HEK293T (cell line): ENCODE data around the gene DAPP1.
A peak's percentile ranks its signal among the peaks of the same experiment; 100 is the strongest.

Source experiments
- CTCF ChIA-PET: fragments of 350-600 bp; formaldehyde crosslinking; extraction: SDS; loops from one replicate; lab custom pipeline; 2021; ENCODE audit warnings: antibody characterized with exemption, inconsistent platforms; lab: Yijun Ruan, JAX
- POLR2A ChIA-PET: fragments of 350-600 bp; formaldehyde crosslinking; extraction: SDS; loops from one replicate; lab custom pipeline; 2020; ENCODE audit warnings: antibody characterized with exemption, inconsistent platforms; lab: Yijun Ruan, JAX
- DNase-seq: peaks from one replicate; pipeline ENCODE4 v3.0.0; 2012; ENCODE audit warnings: mixed read lengths; ENCODE audit errors: extremely low spot score
- ARNT ChIP-seq: fragments of 450-650 bp; IDR thresholded peaks from 2 replicates; pipeline ENCODE4 v1.6.1; 2017; ENCODE audit warnings: mild to moderate bottlenecking
- BHLHE40 ChIP-seq: fragments of 450-650 bp; IDR thresholded peaks from 2 replicates; pipeline ENCODE4 v1.6.1; 2016; ENCODE audit warnings: mild to moderate bottlenecking, moderate library complexity, borderline replicate concordance
- CTBP1 ChIP-seq: fragments of 450-650 bp; IDR thresholded peaks from 2 replicates; pipeline ENCODE4 v1.6.1; 2016; ENCODE audit warnings: borderline replicate concordance
- ELF4 ChIP-seq: fragments of 450-650 bp; IDR thresholded peaks from 2 replicates; pipeline ENCODE4 v1.6.1; 2017; ENCODE audit warnings: antibody characterized with exemption
- FOXA1 ChIP-seq: fragments of 450-650 bp; IDR thresholded peaks from 2 replicates; pipeline ENCODE4 v1.6.1; 2016; ENCODE audit warnings: mild to moderate bottlenecking
- FOXK2 ChIP-seq: fragments of 450-650 bp; IDR thresholded peaks from 2 replicates; pipeline ENCODE4 v1.6.1; 2016; ENCODE audit warnings: mild to moderate bottlenecking
- FOXM1 ChIP-seq: fragments of 450-650 bp; IDR thresholded peaks from 2 replicates; pipeline ENCODE4 v1.6.1; 2017; ENCODE audit warnings: mild to moderate bottlenecking, borderline replicate concordance
- HDGF ChIP-seq: fragments of 450-650 bp; IDR thresholded peaks from 2 replicates; pipeline ENCODE4 v1.6.1; 2017; ENCODE audit warnings: antibody characterized with exemption, borderline replicate concordance
- L3MBTL2 ChIP-seq: fragments of 450-650 bp; conservative IDR thresholded peaks from 2 replicates; pipeline ENCODE4 v1.6.1; 2016; ENCODE audit warnings: mild to moderate bottlenecking
- LEF1 ChIP-seq: fragments of 450-650 bp; IDR thresholded peaks from 2 replicates; pipeline ENCODE4 v1.6.1; 2017; ENCODE audit warnings: mild to moderate bottlenecking, borderline replicate concordance
- NFRKB ChIP-seq: fragments of 450-650 bp; IDR thresholded peaks from 2 replicates; pipeline ENCODE4 v1.6.1; 2016; ENCODE audit warnings: mild to moderate bottlenecking, moderate library complexity
- SP1 ChIP-seq: fragments of 450-650 bp; IDR thresholded peaks from 2 replicates; pipeline ENCODE4 v1.6.1; 2017
- SUZ12 ChIP-seq: fragments of 450-650 bp; IDR thresholded peaks from 2 replicates; pipeline ENCODE4 v1.6.1; 2016; ENCODE audit warnings: mild to moderate bottlenecking
- TARDBP ChIP-seq: fragments of 450-650 bp; IDR thresholded peaks from 2 replicates; pipeline ENCODE4 v1.6.1; 2016
- ZNF384 ChIP-seq: fragments of 450-650 bp; IDR thresholded peaks from 2 replicates; pipeline ENCODE4 v1.6.1; 2016
- TF ChIP-seq, protein P1 (sequence below): fragments of 450-650 bp; IDR thresholded peaks from 2 replicates; pipeline ENCODE4 v1.6.1; 2016

Gene DAPP1

DNA sequence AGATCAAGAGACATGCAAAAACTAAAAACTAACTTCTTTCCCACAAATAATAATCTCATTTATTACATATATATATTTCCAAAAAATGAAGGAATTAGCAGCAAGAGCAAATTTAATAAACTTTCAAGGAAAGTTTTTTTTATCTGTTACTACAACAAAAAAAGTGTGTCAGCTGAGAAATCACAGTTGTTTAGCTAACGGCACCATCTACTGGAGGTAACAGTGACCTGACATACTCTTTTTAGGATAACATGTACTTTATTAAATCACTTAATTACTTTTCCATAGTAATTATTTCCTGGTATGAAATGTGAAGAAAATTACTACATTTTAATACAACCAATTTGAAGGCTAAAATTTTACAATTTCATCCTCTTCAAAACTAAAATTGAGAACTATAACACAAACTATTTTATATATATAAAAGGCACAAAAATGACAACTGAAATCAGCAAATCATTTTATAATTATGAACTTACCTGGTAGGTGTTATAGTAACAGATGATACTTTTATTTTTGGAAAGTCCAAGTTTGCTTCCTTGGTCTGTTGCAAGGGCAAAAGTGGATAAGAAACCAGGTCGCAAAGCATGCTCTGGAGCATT is 68.5 kb downstream of the DAPP1 start:
- POLR2A ChIA-PET: no interaction called here
- TF ChIP-seq, protein P1, sequence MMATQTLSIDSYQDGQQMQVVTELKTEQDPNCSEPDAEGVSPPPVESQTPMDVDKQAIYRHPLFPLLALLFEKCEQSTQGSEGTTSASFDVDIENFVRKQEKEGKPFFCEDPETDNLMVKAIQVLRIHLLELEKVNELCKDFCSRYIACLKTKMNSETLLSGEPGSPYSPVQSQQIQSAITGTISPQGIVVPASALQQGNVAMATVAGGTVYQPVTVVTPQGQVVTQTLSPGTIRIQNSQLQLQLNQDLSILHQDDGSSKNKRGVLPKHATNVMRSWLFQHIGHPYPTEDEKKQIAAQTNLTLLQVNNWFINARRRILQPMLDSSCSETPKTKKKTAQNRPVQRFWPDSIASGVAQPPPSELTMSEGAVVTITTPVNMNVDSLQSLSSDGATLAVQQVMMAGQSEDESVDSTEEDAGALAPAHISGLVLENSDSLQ: no peak
- TF ChIP-seq L3MBTL2 (no peak), HDGF (no peak), ARNT (no peak), ZNF384 (no peak), NFRKB (no peak), SP1 (no peak), TARDBP (no peak), FOXK2 (no peak), SUZ12 (no peak), LEF1 (no peak), ELF4 (no peak), FOXA1 (no peak), BHLHE40 (no peak), FOXM1 (no peak), CTBP1 (no peak)
- CTCF ChIA-PET: interaction anchor here (0.6 kb wide), 2 partner anchors 9 to 55 kb away, joined by 4 to 9 read pairs; partner anchors contain the start of gene LAMTOR3
- DNase-seq: peak; percentile 19

DNA sequence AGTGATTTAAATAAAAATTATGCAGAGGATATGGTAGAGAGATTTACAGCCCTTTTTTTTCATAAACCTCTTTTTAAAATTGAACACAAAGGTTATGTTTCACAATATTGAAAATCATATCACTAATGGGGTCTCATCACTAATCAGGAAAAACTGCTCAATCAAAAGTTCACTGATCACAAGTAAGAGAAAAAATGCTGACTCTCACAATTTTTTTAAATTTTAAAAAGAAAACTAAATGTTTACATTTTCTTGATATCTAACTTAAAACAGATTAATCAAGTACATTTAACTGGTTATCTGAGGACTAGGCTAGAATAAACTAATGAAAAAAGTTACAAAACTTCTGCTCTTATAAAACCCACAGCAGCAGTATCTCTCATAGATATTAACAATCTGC is 69.1 kb downstream of the DAPP1 start:
- TF ChIP-seq SP1 (no peak), L3MBTL2 (no peak), BHLHE40 (no peak), FOXM1 (no peak), ARNT (no peak), ELF4 (no peak), CTBP1 (no peak)
- ChIA-PET POLR2A (no interaction called here), CTCF (interaction anchor here (0.6 kb wide), 1 partner anchor 55 kb away, joined by 4 read pairs; no protein-coding TSS in a partner anchor)
- DNase-seq: no peak

DNA sequence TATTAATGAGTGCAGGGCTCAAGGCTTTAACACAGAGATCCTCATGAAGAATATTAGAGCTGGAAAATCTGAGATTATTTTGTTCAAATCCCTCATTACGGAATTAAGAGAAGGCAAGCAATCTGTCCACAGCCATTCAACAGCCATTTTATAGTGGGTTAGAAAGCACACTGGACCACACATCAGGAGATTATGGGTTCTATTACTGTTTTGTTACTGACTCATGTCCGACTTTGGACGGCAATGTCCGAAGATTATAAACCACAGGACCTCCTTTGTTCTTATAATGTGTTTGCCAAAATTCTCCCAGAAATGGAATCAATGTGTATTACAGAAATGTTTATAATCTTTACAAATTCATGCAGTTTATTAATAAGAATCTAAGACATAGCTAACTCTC is 69.5 kb downstream of the DAPP1 start:
- no peak for TF ChIP-seq ELF4
- TF ChIP-seq, protein P1: no peak
- no peak for TF ChIP-seq NFRKB
- no peak for TF ChIP-seq ARNT
- TF ChIP-seq TARDBP: no peak
- TF ChIP-seq SP1: no peak
- no peak for TF ChIP-seq ZNF384
- TF ChIP-seq FOXA1: no peak
- no peak for TF ChIP-seq FOXM1
- no peak for TF ChIP-seq L3MBTL2
- no peak for TF ChIP-seq BHLHE40
- TF ChIP-seq HDGF: no peak
- no peak for TF ChIP-seq FOXK2
- ChIA-PET POLR2A (no interaction called here), CTCF (no interaction called here)
- no peak for DNase-seq

DNA sequence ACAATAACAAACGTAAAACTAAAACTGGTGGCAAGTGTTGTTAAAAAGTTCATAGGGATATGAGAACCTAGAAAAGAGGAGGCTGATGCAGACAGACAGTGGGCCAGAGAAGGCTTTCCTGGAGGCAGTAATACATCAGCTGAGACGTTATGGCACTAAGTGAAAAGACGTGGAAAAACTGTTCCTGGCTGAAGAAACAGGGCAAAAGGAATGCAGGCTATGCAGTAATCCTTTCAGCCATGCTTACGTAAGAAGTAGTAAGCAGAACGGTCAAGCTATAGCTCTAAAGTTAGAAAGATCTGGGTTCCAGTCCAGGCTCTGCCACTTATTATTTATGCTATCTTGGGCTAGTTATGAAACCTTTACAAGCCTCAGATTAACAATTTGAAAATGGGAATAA is 71.2 kb downstream of the DAPP1 start:
- no peak for DNase-seq
- POLR2A ChIA-PET: no interaction called here
- CTCF ChIA-PET: no interaction called here
- TF ChIP-seq ELF4: no peak
- TF ChIP-seq LEF1: no peak
- no peak for TF ChIP-seq BHLHE40

DNA sequence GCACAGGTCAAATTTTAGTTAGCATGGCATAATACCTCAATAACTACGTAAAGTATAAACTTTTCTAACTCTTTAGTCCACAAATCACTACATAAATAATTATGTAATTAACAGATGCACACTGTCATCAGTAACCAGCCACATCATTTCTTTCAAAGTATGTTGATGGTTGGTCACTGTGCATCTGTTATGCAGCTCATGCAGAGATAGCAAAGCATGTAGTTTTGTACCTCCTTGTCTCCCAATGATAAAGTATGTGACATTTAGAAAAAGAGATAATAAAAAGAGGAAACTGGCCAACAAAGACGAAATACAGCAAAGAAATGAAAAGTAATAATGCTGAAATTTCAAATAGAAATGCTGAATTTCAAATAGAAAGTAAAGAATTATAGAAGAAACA is 74.7 kb downstream of the DAPP1 start:
- ChIA-PET CTCF (no interaction called here), POLR2A (no interaction called here)
- no peak for TF ChIP-seq ZNF384
- TF ChIP-seq ARNT: no peak
- no peak for TF ChIP-seq SUZ12
- TF ChIP-seq BHLHE40: no peak
- TF ChIP-seq HDGF: no peak
- TF ChIP-seq L3MBTL2: no peak
- TF ChIP-seq NFRKB: no peak
- TF ChIP-seq TARDBP: no peak
- TF ChIP-seq SP1: no peak
- no peak for TF ChIP-seq FOXK2
- no peak for TF ChIP-seq FOXM1
- no peak for TF ChIP-seq CTBP1
- no peak for TF ChIP-seq FOXA1
- TF ChIP-seq LEF1: no peak
- TF ChIP-seq, protein P1: no peak

DNA sequence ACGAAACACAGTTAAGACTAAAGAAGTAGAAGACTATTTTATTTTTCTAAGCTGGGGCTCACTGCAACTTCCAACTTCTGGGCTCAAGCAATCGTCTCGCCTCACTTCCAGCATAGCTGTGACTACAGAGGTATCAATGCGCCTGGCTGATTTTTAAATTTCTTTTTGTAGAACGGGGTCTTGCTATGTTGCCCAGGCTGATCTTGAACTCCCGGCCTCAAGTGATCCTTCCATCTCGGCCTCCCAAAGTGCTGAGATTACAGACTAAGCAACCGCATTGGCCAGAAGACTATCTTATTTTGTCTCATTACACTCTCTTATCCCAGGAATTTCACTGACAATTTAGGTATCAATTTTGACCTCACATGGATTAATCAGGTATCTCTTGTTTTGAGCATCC is 76.4 kb downstream of the DAPP1 start:
- POLR2A ChIA-PET: interaction anchor here (0.7 kb wide), 1 partner anchor 305 kb away, joined by 3 read pairs; no protein-coding TSS in a partner anchor
- TF ChIP-seq ZNF384: no peak
- TF ChIP-seq ELF4: no peak
- no peak for TF ChIP-seq CTBP1
- TF ChIP-seq FOXK2: no peak
- TF ChIP-seq, protein P1: no peak
- TF ChIP-seq NFRKB: no peak
- no peak for TF ChIP-seq SUZ12
- TF ChIP-seq FOXA1: no peak
- CTCF ChIA-PET: no interaction called here
- no peak for DNase-seq

More for the DNA sequence above, 74.7 kb downstream of the DAPP1 start:
- DNase-seq: no peak
